Calu3 (cell line): ENCODE results near the gene DAPK3. TPM values are rescaled to one million over a fixed set of nuclear protein-coding genes. Genes with fewer than 3 reads are reported as not detected.
"Not testable (repeated sequence)": the region's sequence is repeated elsewhere in the genome, so short reads cannot be mapped to it uniquely, and the experiment has no call there.

Experiments
- BruUV-seq: library from RNA; stranded (reverse); fragments of 400-500 nt; replicated peaks from 2 replicates; lab custom pipeline; 2021; lab: Mats Ljungman, UMichigan
- CTCF ChIA-PET: fragments of 300-600 bp; sonication (Branson Sonifier 250); formaldehyde crosslinking; loops from one replicate; lab custom pipeline; 2022; ENCODE audit warnings: antibody characterized with exemption; lab: Charles Lee
- DNase-seq: peaks from one replicate; pipeline ENCODE4 v3.0.0; 2022
- H3K27ac Mint-ChIP-seq: one replicate; pipeline ENCODE4 v1.8.0; 2022; ENCODE audit warnings: mixed read lengths; ENCODE audit not compliant: unreplicated experiment
- H3K27me3 Mint-ChIP-seq: one replicate; pipeline ENCODE4 v1.8.0; 2022; ENCODE audit warnings: mixed read lengths; ENCODE audit not compliant: unreplicated experiment
- H3K36me3 Mint-ChIP-seq: one replicate; pipeline ENCODE4 v1.8.0; 2022; ENCODE audit warnings: mild to moderate bottlenecking, moderate library complexity, mixed read lengths; ENCODE audit not compliant: insufficient read depth, unreplicated experiment
- H3K4me1 Mint-ChIP-seq: one replicate; pipeline ENCODE4 v1.8.0; 2022; ENCODE audit warnings: mild to moderate bottlenecking, low read depth, mixed read lengths; ENCODE audit not compliant: unreplicated experiment
- H3K4me3 Mint-ChIP-seq: one replicate; pipeline ENCODE4 v1.8.0; 2022; ENCODE audit warnings: mild to moderate bottlenecking, low read depth, moderate library complexity, mixed read lengths; ENCODE audit not compliant: unreplicated experiment
- H3K9me3 Mint-ChIP-seq: one replicate; pipeline ENCODE4 v1.8.0; 2022; ENCODE audit warnings: low read depth, mixed read lengths; ENCODE audit not compliant: unreplicated experiment
- intact Hi-C: fragments of 100-400 bp; cut with micrococcal nuclease; formaldehyde crosslinking; loops from one replicate; pipeline ENCODE4 v1.10.0; 2022; ENCODE audit not compliant: unreplicated experiment
- total RNA-seq: library from RNA; stranded (reverse); gene quantifications from 2 replicates; pipeline ENCODE4 v1.2.3, GENCODE V29; 2022
- TF ChIP-seq, protein P1 (sequence below): fragments of 200-600 bp; IDR thresholded peaks from one replicate; pipeline ENCODE4 v1.8.0; 2022; ENCODE audit warnings: antibody characterized with exemption; ENCODE audit not compliant: unreplicated experiment

The DAPK3 gene
- total RNA-seq, 1 experiment from 2014 or later: 50.9 TPM

DNA sequence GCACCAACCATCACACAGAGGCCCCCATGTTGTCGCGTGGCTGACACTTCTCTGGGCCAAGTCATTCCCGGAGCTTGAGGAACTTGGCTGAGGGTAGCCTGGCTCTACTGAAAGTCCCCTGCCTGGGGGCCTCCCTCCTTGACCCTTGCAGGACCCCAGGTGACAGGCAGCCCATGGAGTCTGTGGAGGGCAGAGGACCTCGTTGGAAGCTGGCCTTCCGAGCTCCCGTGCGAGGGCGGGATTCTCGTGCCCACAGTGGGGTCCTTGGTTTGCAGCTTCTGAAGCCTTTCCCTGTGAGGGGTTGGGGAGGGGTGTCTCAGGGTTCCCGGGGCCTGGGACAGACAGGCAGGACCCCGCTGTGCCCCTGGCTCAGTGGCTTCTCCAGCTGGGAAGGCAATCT is 21.6 kb downstream of the DAPK3 start:
- peaks cover 7% of the 10 kb centered on the region for H3K4me1 Mint-ChIP-seq
- CTCF ChIA-PET: no interaction called here
- H3K4me3 Mint-ChIP-seq: no peak overlapping the region
- no peak overlapping the region for H3K27ac Mint-ChIP-seq
- DNase-seq: no peak
- BruUV-seq: no TSS peak
- intact Hi-C loops: no loop called here
- H3K27me3 Mint-ChIP-seq: peaks cover 13% of the 10 kb centered on the region
- no peaks in the 10 kb centered on the region for H3K9me3 Mint-ChIP-seq
- H3K36me3 Mint-ChIP-seq: peaks cover 7% of the 10 kb centered on the region
- TF ChIP-seq, protein P1, sequence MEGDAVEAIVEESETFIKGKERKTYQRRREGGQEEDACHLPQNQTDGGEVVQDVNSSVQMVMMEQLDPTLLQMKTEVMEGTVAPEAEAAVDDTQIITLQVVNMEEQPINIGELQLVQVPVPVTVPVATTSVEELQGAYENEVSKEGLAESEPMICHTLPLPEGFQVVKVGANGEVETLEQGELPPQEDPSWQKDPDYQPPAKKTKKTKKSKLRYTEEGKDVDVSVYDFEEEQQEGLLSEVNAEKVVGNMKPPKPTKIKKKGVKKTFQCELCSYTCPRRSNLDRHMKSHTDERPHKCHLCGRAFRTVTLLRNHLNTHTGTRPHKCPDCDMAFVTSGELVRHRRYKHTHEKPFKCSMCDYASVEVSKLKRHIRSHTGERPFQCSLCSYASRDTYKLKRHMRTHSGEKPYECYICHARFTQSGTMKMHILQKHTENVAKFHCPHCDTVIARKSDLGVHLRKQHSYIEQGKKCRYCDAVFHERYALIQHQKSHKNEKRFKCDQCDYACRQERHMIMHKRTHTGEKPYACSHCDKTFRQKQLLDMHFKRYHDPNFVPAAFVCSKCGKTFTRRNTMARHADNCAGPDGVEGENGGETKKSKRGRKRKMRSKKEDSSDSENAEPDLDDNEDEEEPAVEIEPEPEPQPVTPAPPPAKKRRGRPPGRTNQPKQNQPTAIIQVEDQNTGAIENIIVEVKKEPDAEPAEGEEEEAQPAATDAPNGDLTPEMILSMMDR: no peak

DNA sequence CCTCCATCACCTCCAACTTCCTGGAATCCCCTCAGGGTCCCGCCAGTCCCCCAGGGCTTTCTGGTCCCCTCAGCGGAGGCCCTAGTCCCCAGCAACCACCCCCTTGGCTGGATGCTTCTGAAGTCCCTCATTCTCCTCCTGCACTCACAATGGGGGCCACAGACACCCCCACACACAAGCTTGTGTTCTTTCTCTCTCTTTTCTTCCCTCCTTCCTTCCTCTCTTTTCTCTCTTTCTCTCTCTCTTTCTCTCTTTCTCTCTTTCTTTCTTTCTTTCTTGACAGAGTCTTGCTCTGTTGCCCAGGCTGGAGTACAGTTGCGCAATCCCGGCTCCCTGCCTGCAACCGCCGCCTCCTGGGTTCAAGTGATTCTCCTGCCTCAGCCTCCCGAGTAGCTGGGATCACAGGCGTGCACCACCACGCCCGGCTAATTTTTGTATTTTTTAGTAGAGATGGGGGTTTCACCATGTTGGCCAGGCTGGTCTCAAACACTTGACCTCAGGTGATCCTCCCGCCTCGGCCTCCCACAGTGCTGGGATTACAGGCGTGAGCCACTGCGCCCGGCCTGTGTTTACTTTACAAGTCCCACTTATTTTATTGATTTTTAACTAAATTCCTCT is 23.5 kb downstream of the DAPK3 start:
- intact Hi-C loops, H3K9me3 Mint-ChIP-seq, BruUV-seq, H3K4me3 Mint-ChIP-seq, CTCF ChIA-PET, H3K27ac Mint-ChIP-seq, H3K36me3 Mint-ChIP-seq, H3K4me1 Mint-ChIP-seq, DNase-seq: not testable (repeated sequence)
- peaks cover 13% of the 10 kb centered on the region for H3K27me3 Mint-ChIP-seq

DNA sequence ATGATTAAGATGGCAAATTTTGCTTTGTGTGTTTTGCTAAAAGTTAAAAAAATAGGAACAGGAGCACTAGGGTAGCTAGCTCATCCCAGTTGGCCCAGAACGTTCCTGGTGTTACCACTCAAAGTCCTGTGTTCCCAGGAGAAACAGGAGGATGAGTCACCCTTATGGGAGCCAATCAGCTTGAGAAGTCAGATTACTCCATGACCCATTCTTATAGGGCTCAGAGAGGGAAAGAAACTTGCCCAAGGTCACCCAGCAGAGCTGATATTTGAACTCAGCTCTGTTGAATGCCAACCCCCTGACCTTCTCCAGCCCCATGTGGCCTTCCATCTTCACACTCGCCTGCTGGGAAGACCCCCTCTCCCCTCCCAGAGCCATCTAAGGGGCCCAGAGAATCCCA is 25.1 kb downstream of the DAPK3 start:
- no peaks in the 10 kb centered on the region for H3K36me3 Mint-ChIP-seq
- CTCF ChIA-PET: no interaction called here
- BruUV-seq: no TSS peak
- DNase-seq: no peak
- no peak overlapping the region for H3K4me3 Mint-ChIP-seq
- no peak overlapping the region for H3K27ac Mint-ChIP-seq
- TF ChIP-seq, protein P1: no peak
- peaks cover 7% of the 10 kb centered on the region for H3K4me1 Mint-ChIP-seq
- no peaks in the 10 kb centered on the region for H3K9me3 Mint-ChIP-seq
- intact Hi-C loops: no loop called here
- peaks cover 13% of the 10 kb centered on the region for H3K27me3 Mint-ChIP-seq

DNA sequence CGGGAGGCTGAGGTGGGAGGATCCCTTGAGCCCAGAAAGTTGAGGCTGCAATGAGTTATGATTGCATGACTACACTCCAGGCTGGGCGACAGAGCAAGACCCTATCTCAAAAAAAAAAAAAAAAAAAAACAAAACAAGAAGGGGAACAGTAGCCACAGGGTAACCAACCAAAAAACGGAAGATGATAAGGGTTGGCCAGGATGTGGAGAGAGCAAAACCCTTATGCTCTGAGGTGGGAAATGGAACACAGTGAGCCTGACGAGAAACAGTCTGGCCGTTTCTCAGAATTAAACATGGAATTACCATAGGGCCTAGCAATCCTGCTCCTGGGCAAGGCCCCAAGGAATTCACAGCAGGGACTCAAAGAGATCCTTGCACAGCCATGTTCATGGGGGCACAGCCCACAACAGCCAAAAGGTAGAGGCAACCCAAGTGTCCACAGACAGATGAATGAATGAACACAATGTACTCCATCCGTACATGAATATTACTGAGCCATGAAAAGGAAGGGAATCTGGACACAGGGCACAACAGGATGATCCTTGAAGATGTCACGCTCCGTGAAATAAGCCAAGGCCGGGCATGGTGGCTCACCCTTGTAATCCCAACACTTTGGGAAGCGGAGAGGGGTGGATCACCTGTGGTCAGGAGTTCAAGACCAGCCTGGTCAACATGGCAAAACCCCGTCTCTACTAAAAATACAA is 26.7 kb downstream of the DAPK3 start:
- Mint-ChIP-seq H3K36me3 (no peaks in the 10 kb centered on the region), H3K27me3 (peaks cover 13% of the 10 kb centered on the region), H3K4me3 (no peak overlapping the region)

More for the DNA sequence above, 26.7 kb downstream of the DAPK3 start:
- Mint-ChIP-seq H3K4me1 (peaks cover 7% of the 10 kb centered on the region), H3K9me3 (no peaks in the 10 kb centered on the region), H3K27ac (no peak overlapping the region)
- CTCF ChIA-PET: no interaction called here
- TF ChIP-seq, protein P1: no peak
- BruUV-seq: no TSS peak
- intact Hi-C loops: no loop called here
- DNase-seq: no peak
